Epithelial cell of proximal tubule (primary cell): ENCODE measurements around the gene GFOD2. TPM values are rescaled to one million over a fixed set of nuclear protein-coding genes. Genes with fewer than 3 reads are reported as not detected.

Experiments
- DNase-seq: peaks from one replicate; pipeline ENCODE4 v3.0.0-alpha.2; 2011; ENCODE audit warnings: low read depth
- H3K4me3 ChIP-seq: 2 replicates; pipeline ENCODE4 v1.5.1; 2011; ENCODE audit warnings: low read depth, mild to moderate bottlenecking, low read length
- total RNA-seq: library from RNA; depleted of rRNA; stranded (reverse); fragments of >200 nt; gene quantifications from 2 replicates; pipeline ENCODE4 v1.2.3, GENCODE V29; 2015
- TF ChIP-seq, protein P1 (sequence below): conservative IDR thresholded peaks from 2 replicates; pipeline ENCODE4 v1.5.1; 2012; ENCODE audit warnings: low read depth, mild to moderate bottlenecking, low read length

Gene GFOD2, protein sequence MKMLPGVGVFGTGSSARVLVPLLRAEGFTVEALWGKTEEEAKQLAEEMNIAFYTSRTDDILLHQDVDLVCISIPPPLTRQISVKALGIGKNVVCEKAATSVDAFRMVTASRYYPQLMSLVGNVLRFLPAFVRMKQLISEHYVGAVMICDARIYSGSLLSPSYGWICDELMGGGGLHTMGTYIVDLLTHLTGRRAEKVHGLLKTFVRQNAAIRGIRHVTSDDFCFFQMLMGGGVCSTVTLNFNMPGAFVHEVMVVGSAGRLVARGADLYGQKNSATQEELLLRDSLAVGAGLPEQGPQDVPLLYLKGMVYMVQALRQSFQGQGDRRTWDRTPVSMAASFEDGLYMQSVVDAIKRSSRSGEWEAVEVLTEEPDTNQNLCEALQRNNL
- total RNA-seq, result 16.1 and 20.1 TPM in 2 replicates

GRCh38 chr16:67719048-67719777, at the start of gene GFOD2:
TSS of gene GFOD2 (minus strand) at chr16:67719316. CDS start at chr16:67685715, 33,601 bp downstream.
- TF ChIP-seq, protein P1, sequence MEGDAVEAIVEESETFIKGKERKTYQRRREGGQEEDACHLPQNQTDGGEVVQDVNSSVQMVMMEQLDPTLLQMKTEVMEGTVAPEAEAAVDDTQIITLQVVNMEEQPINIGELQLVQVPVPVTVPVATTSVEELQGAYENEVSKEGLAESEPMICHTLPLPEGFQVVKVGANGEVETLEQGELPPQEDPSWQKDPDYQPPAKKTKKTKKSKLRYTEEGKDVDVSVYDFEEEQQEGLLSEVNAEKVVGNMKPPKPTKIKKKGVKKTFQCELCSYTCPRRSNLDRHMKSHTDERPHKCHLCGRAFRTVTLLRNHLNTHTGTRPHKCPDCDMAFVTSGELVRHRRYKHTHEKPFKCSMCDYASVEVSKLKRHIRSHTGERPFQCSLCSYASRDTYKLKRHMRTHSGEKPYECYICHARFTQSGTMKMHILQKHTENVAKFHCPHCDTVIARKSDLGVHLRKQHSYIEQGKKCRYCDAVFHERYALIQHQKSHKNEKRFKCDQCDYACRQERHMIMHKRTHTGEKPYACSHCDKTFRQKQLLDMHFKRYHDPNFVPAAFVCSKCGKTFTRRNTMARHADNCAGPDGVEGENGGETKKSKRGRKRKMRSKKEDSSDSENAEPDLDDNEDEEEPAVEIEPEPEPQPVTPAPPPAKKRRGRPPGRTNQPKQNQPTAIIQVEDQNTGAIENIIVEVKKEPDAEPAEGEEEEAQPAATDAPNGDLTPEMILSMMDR, result no peak
- peak within 1 kb of the TSS; percentile 98 for H3K4me3 ChIP-seq
- peak; percentile 43 for DNase-seq

- TF ChIP-seq, protein P1, result no peak
- H3K4me3 ChIP-seq, result no peak overlapping the region
- DNase-seq, result no peak
Measured at GRCh38 chr16:67767953-67768352, 48.8 kb upstream of the GFOD2 start.

DNA sequence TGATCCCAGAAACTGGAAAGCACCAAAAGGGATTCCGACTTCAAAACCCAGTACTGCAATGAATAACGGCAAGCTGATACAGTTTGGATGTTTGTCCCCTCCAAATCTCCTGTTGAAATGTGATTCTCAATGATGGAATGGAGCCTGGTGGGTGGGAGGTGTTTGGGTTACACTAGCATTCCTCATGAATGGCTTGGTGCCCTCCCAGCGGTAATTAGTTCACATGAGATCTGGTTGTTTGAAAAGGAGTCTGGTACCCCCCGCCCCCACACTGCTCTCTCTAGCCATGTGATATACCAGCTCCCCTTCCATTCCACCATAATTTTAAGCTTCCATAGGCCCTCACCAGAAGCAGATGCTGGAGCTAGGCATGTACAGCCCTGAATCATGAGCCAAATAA, 47.2 kb upstream of the GFOD2 start:
- DNase-seq, result no peak
- H3K4me3 ChIP-seq, result no peak overlapping the region
- TF ChIP-seq, protein P1, result no peak

GRCh38 chr16:67764158-67764667, 45.1 kb upstream of the GFOD2 start:
- DNase-seq, result no peak
- H3K4me3 ChIP-seq, result no peak overlapping the region
- TF ChIP-seq, protein P1, result no peak

GRCh38 chr16:67763066-67763465, 44.0 kb upstream of the GFOD2 start:
- DNase-seq, result no peak
- TF ChIP-seq, protein P1, result no peak

GRCh38 chr16:67762385-67762784, 43.3 kb upstream of the GFOD2 start:
- H3K4me3 ChIP-seq, result no peak overlapping the region
- TF ChIP-seq, protein P1, result no peak
- DNase-seq, result no peak

More at GRCh38 chr16:67763066-67763465, 44.0 kb upstream of the GFOD2 start:
- H3K4me3 ChIP-seq, result no peak overlapping the region
